ENCODE results near the gene NINL. TPM values are rescaled to one million over a fixed set of nuclear protein-coding genes. Genes with fewer than 3 reads are reported as not detected.

The NINL gene
- total RNA-seq, 4 donors from 2014 or later = 3.1 to 9.7 (median 5.7) TPM

GRCh38 chr20:25497586-25498279 lies 87.6 kb downstream of the NINL start:
- DNase-seq = no peak
- Histone ChIP-seq H3K36me3 (no peaks in the 10 kb centered on the region), H3K4me3 (no peak overlapping the region), H3K27me3 (no peaks in the 10 kb centered on the region), H3K27ac (no peak overlapping the region), H3K4me1 (no peaks in the 10 kb centered on the region), H3K9me3 (no peaks in the 10 kb centered on the region)
- in situ Hi-C loops (cut with MboI; ENCODE audit: low pct_ligation_motif_present in 1 of 4, low pct_unique_long_range_greater_than_20kb in 1 of 4, low sequenced_read_pairs in 3 of 4) = no loop called here
- WGBS, 2 donors (ENCODE audit: low coverage in 1 of 2) = 87% methylated on average over 22 of the region's 22 CpGs; no CpG with 5 or more reads in 1 of the 2 donors
- TF ChIP-seq EP300 (IDR thresholded peaks at IDR 0.05; ENCODE audit: low read depth) (no peak), POLR2AphosphoS5 (IDR thresholded peaks at IDR 0.05) (no peak), CTCF (IDR thresholded peaks at IDR 0.05) (no peak), POLR2A (IDR thresholded peaks at IDR 0.05) (no peak)
- intact Hi-C loops (cut with DNase I; ENCODE audit: low total_unique reads) = loop anchor here (5.0 kb wide), 1 partner anchor 1395 kb away; no protein-coding TSS in a partner anchor

- Histone ChIP-seq H3K36me3 (no peaks in the 10 kb centered on the region), H3K4me1 (no peaks in the 10 kb centered on the region), H3K9me3 (no peaks in the 10 kb centered on the region), H3K27me3 (no peaks in the 10 kb centered on the region), H3K4me3 (no peak overlapping the region), H3K27ac (no peak overlapping the region)
- 73% methylated on average over 9 of the region's 9 CpGs; no CpG with 5 or more reads in 1 of the 2 donors for whole genome bisulfite sequencing, 2 donors (ENCODE audit: low coverage in 1 of 2)
- no peak for TF ChIP-seq POLR2AphosphoS5 (IDR thresholded peaks at IDR 0.05)
- no peak for TF ChIP-seq CTCF (IDR thresholded peaks at IDR 0.05)
- no peak for TF ChIP-seq EP300 (IDR thresholded peaks at IDR 0.05; ENCODE audit: low read depth)
- no peak for TF ChIP-seq POLR2A (IDR thresholded peaks at IDR 0.05)
- in situ Hi-C loops (cut with MboI; ENCODE audit: low pct_ligation_motif_present in 1 of 4, low pct_unique_long_range_greater_than_20kb in 1 of 4, low sequenced_read_pairs in 3 of 4) (no loop called here), intact Hi-C loops (cut with DNase I; ENCODE audit: low total_unique reads) (loop anchor here (5.0 kb wide), 1 partner anchor 1395 kb away; no protein-coding TSS in a partner anchor)
- no peak for DNase-seq
Observed at GRCh38 chr20:25496968-25497401, 88.3 kb downstream of the NINL start.

- in situ Hi-C loops (cut with MboI; ENCODE audit: low pct_ligation_motif_present in 1 of 4, low pct_unique_long_range_greater_than_20kb in 1 of 4, low sequenced_read_pairs in 3 of 4) (no loop called here), intact Hi-C loops (cut with DNase I; ENCODE audit: low total_unique reads) (loop anchor here (5.0 kb wide), 1 partner anchor 1394 kb away; no protein-coding TSS in a partner anchor)
- no peak overlapping the region for H3K27ac ChIP-seq
- no peaks in the 10 kb centered on the region for H3K36me3 ChIP-seq
- H3K4me3 ChIP-seq = no peak overlapping the region
- TF ChIP-seq POLR2AphosphoS5 (IDR thresholded peaks at IDR 0.05) = no peak
- no peak for DNase-seq
- H3K27me3 ChIP-seq = no peaks in the 10 kb centered on the region
- 84% methylated on average over 14 of the region's 14 CpGs; no CpG with 5 or more reads in 1 of the 2 donors for WGBS, 2 donors (ENCODE audit: low coverage in 1 of 2)
- H3K4me1 ChIP-seq = no peaks in the 10 kb centered on the region
- no peaks in the 10 kb centered on the region for H3K9me3 ChIP-seq
Observed at GRCh38 chr20:25496165-25496967, 89.0 kb downstream of the NINL start.

- Histone ChIP-seq H3K36me3 (no peaks in the 10 kb centered on the region), H3K27me3 (no peaks in the 10 kb centered on the region), H3K4me3 (no peak overlapping the region), H3K4me1 (no peaks in the 10 kb centered on the region), H3K27ac (no peak overlapping the region), H3K9me3 (no peaks in the 10 kb centered on the region)
- 91% methylated on average over 18 of the region's 18 CpGs; no CpG with 5 or more reads in 1 of the 2 donors for WGBS, 2 donors (ENCODE audit: low coverage in 1 of 2)
- TF ChIP-seq POLR2A (IDR thresholded peaks at IDR 0.05) = no peak
- no peak for TF ChIP-seq EP300 (IDR thresholded peaks at IDR 0.05; ENCODE audit: low read depth)
- no peak for TF ChIP-seq POLR2AphosphoS5 (IDR thresholded peaks at IDR 0.05)
- TF ChIP-seq CTCF (IDR thresholded peaks at IDR 0.05) = no peak
- no peak for DNase-seq
- in situ Hi-C loops (cut with MboI; ENCODE audit: low pct_ligation_motif_present in 1 of 4, low pct_unique_long_range_greater_than_20kb in 1 of 4, low sequenced_read_pairs in 3 of 4) (no loop called here), intact Hi-C loops (cut with DNase I; ENCODE audit: low total_unique reads) (loop anchor here (5.0 kb wide), 1 partner anchor 1393 kb away; no protein-coding TSS in a partner anchor)
Observed at GRCh38 chr20:25495189-25495824, 90.0 kb downstream of the NINL start.
